Left ventricle myocardium inferior (tissue), 1 donor: ENCODE results near the gene PSMB11. TPM values are rescaled to one million over a fixed set of nuclear protein-coding genes. Genes with fewer than 3 reads are reported as not detected.

Source experiments
- DNase-seq: peaks from one replicate; pipeline ENCODE4 v3.0.0-alpha.2; 2020
- H3K27ac ChIP-seq: fragments of 200-600 bp; replicated peaks from 2 replicates; pipeline ENCODE4 v1.8.0; 2021
- H3K27me3 ChIP-seq: fragments of 200-600 bp; 2 replicates; pipeline ENCODE4 v1.8.0; 2021; ENCODE audit warnings: low read depth
- H3K36me3 ChIP-seq: fragments of 200-600 bp; 2 replicates; pipeline ENCODE4 v1.8.0; 2021
- H3K4me1 ChIP-seq: fragments of 200-600 bp; 2 replicates; pipeline ENCODE4 v1.8.0; 2021
- H3K4me3 ChIP-seq: fragments of 200-600 bp; 2 replicates; pipeline ENCODE4 v1.8.0; 2021; ENCODE audit warnings: mild to moderate bottlenecking, moderate library complexity
- H3K9me3 ChIP-seq: fragments of 200-600 bp; replicated peaks from 2 replicates; pipeline ENCODE4 v1.8.0; 2021
- intact Hi-C: fragments of 100-400 bp; cut with micrococcal nuclease; formaldehyde crosslinking; loops from one replicate; pipeline ENCODE4 v1.11.0; 2022
- total RNA-seq: library from RNA; stranded (reverse); fragmentation: NEBNext Ultra II Directional; extraction: Animal tissue kit (Norgen Biotek cat#: 25700); gene quantifications from one replicate; pipeline ENCODE4 v1.2.1, GENCODE V29; 2021
- TF ChIP-seq, protein P1 (sequence below): fragments of 200-600 bp; IDR thresholded peaks from 2 replicates; pipeline ENCODE4 v1.8.0; 2021; ENCODE audit warnings: antibody characterized with exemption, mild to moderate bottlenecking, borderline replicate concordance
- donor health status: DM: no; HTN: yes; CAD: no; lungs with severe emphysema.

The PSMB11 gene
- total RNA-seq, 1 donor from 2014 or later, result not detected

DNA sequence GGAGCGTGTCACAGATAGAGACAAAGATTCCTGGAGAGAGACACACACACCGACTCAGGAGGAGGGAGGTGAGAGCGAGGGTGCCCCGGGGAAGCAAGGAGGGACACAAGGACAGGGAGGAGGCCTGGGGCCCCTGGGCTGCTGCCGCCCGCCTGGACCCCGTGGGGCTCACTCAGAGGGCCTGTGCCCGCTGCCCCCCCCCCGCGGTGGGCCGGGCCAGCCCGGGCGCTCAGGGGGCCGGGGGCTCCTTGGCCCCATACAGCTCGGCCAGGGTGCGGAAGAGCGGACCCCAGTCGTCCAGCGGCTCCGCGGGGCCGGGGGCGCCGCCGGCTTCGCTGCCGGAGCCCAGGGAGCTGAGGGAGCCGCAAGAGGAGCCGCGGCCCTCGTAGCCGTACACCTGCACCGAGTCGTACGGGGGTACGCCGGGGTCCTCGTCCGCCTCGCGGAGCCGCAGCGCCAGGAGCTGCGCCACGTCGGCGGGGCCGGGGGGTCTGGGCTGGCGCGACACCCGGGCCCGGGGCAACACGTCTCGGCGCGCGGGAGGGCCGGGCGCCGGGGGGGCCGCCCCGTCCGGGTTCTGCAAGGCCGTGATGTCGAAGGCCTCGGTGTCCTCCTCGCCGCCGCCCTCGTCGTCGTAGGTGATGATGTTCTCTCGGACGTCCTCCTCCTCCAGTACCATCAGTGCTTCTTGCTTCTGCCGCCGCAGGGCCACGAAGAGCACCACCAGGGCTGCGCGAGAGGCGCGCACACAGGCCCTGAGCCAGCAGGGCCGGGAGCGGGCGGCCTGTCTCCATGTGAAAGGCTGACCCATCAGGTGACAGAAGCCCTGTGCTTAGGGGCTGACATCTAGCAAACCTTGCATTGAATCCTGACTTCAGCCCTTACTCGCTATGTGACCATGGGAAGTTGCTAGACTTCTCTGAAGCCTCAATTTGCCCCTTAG lies 6.0 kb downstream of the PSMB11 start:
- H3K4me1 ChIP-seq, result peaks cover 36% of the 10 kb centered on the region
- H3K9me3 ChIP-seq, result no peaks in the 10 kb centered on the region
- H3K27me3 ChIP-seq, result peaks cover 6% of the 10 kb centered on the region
- H3K4me3 ChIP-seq, result no peak overlapping the region
- peak overlapping the region; percentile 71 for H3K27ac ChIP-seq
- no peak for DNase-seq
- H3K36me3 ChIP-seq, result no peaks in the 10 kb centered on the region
- intact Hi-C loops, result no loop called here
- TF ChIP-seq, protein P1, sequence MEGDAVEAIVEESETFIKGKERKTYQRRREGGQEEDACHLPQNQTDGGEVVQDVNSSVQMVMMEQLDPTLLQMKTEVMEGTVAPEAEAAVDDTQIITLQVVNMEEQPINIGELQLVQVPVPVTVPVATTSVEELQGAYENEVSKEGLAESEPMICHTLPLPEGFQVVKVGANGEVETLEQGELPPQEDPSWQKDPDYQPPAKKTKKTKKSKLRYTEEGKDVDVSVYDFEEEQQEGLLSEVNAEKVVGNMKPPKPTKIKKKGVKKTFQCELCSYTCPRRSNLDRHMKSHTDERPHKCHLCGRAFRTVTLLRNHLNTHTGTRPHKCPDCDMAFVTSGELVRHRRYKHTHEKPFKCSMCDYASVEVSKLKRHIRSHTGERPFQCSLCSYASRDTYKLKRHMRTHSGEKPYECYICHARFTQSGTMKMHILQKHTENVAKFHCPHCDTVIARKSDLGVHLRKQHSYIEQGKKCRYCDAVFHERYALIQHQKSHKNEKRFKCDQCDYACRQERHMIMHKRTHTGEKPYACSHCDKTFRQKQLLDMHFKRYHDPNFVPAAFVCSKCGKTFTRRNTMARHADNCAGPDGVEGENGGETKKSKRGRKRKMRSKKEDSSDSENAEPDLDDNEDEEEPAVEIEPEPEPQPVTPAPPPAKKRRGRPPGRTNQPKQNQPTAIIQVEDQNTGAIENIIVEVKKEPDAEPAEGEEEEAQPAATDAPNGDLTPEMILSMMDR, result no peak

DNA sequence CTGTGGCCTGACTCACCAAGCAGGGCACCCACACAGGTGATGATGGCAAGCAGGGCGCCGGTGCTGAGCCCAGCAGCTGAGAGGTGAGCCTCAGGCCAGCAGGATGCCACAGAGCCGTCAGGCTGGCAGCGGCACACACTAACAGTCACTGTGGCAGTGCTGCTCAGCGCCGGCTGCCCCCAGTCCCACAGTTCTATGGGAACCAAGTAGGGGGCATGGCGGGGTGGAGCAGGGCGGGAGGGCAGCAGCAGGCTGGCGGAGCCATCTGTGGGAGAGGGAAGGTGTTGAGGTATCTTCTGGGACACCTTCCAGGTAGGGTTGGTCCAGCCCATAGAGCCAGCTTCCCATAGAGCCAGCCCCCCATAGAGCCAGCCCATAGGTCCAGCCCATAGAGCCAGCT lies 7.0 kb downstream of the PSMB11 start:
- TF ChIP-seq, protein P1, result no peak
- H3K4me1 ChIP-seq, result peaks cover 32% of the 10 kb centered on the region
- H3K27me3 ChIP-seq, result peaks cover 6% of the 10 kb centered on the region
- H3K27ac ChIP-seq, result no peak overlapping the region
- no peak for DNase-seq
- intact Hi-C loops, result no loop called here
- no peaks in the 10 kb centered on the region for H3K36me3 ChIP-seq
- H3K4me3 ChIP-seq, result no peak overlapping the region
- no peaks in the 10 kb centered on the region for H3K9me3 ChIP-seq

DNA sequence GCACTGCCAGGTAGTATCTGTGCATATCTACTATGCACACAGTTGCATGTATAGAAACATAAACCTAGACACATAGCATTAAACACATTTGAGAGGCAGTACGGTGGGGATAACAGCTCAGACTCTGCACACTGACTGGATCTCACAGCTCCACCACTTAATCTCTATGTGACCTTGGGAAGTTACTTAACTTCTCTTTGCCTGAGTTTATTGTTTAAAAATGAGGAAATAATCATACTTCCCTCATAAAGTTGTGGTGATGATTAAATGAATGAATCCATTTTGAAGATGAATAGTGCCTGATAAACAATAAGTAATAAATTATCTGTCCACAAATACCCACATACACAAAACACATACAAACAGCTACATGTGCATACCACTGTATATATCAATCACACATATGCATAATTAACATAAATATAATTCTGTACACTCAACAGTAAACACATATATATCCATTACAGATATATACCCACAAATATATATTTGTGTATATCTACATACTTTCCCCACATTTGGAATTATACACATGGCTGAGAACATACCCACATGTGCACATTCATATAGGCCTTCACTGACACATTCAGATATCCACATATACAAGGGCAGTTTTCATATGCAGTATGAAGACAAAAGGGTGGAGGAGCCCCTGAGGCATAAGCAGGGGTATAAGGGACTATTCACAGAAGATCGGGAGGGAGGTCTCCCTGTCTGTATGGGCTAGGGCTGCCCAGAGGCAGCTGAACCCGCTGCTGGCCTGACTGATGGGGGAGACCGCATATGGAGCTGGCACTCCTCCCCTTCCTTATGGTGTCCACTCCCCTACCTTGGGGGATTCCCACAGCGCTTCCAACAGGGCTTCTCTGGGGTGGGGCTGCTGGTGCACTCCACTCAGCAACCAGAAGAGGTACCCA lies 9.4 kb downstream of the PSMB11 start:
- TF ChIP-seq, protein P1, result no peak
- no peak overlapping the region for H3K27ac ChIP-seq
- intact Hi-C loops, result no loop called here
- H3K36me3 ChIP-seq, result no peaks in the 10 kb centered on the region
- H3K4me3 ChIP-seq, result no peak overlapping the region
- no peak for DNase-seq
- H3K9me3 ChIP-seq, result no peaks in the 10 kb centered on the region
- peaks cover 6% of the 10 kb centered on the region for H3K27me3 ChIP-seq
- peaks cover 23% of the 10 kb centered on the region for H3K4me1 ChIP-seq

DNA sequence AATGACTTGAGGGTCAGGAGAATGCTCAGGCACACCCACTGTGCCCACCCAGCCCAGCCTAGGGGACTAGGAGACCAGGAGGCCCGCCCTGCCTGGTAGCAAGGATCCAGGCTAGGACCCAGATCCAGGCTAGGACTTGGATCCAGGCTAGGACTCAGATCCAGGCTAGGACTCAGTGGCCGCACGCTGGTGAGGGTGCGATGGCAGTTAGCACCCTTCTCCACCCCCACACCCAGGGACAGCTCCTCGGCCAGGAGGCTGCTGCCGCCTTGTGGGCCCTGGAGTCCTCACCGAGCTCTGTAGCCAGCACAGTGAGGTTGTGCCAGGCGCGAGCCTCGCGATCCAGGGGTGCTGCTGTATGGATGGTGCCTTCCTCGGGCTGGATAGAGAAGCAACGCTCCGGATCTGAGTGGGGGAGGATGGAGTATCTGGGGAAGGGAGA lies 10.2 kb downstream of the PSMB11 start:
- intact Hi-C loops, result no loop called here
- TF ChIP-seq, protein P1, result peak; percentile 52
- no peak overlapping the region for H3K27ac ChIP-seq
- H3K9me3 ChIP-seq, result no peaks in the 10 kb centered on the region
- DNase-seq, result no peak
- no peaks in the 10 kb centered on the region for H3K36me3 ChIP-seq
- no peak overlapping the region for H3K4me3 ChIP-seq
- peaks cover 6% of the 10 kb centered on the region for H3K27me3 ChIP-seq
- H3K4me1 ChIP-seq, result peaks cover 23% of the 10 kb centered on the region

DNA sequence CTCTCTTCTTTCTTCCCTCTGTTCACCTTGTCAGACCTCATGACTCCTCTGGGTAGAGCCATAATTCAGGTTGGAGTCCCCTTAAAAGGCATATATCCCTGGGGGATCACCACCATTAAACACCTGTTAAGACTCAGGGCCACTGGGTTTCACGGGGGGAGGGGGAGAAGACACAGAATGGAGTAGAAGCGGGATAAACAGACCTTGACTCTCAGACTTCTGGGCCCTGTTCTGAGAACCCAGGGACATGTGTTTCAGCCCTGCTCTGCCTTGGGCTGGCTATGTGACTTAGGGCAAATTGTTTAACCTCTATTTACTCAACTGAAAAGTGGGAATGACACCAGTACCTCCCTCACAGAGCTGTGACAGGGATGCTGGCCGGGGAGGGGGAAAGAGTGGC lies 10.7 kb downstream of the PSMB11 start:
- DNase-seq, result no peak
- TF ChIP-seq, protein P1, result no peak
- Histone ChIP-seq H3K4me1 (peaks cover 21% of the 10 kb centered on the region), H3K4me3 (no peak overlapping the region), H3K36me3 (no peaks in the 10 kb centered on the region), H3K27ac (no peak overlapping the region), H3K9me3 (no peaks in the 10 kb centered on the region), H3K27me3 (peaks cover 6% of the 10 kb centered on the region)
- intact Hi-C loops, result no loop called here
